HEK293 (cell line): ENCODE data around the gene PTPRA.

Experiments
- FEZF1 ChIP-seq: fragments of 450-650 bp; formaldehyde crosslinking; IDR thresholded peaks from 2 replicates; pipeline ENCODE4 v1.5.1; 2016; ENCODE audit warnings: missing biosample characterization, missing genetic modification characterization
- GFI1B ChIP-seq: fragments of 450-650 bp; formaldehyde crosslinking; IDR thresholded peaks from 2 replicates; pipeline ENCODE4 v1.5.1; 2016; ENCODE audit warnings: missing biosample characterization, missing genetic modification characterization
- GLIS1 ChIP-seq: fragments of 450-650 bp; formaldehyde crosslinking; IDR thresholded peaks from 2 replicates; pipeline ENCODE4 v1.5.1; 2016; ENCODE audit warnings: missing biosample characterization, missing genetic modification characterization
- GLIS2 ChIP-seq: fragments of 450-650 bp; formaldehyde crosslinking; IDR thresholded peaks from 2 replicates; pipeline ENCODE4 v1.5.1; 2016; ENCODE audit warnings: missing biosample characterization, missing genetic modification characterization
- HOXC10 ChIP-seq: sonication (generic); formaldehyde crosslinking; IDR thresholded peaks from 2 replicates; pipeline ENCODE4 v1.8.1; 2023; ENCODE audit warnings: mild to moderate bottlenecking, missing genetic modification reagents
- MZF1 ChIP-seq: fragments of 450-650 bp; formaldehyde crosslinking; IDR thresholded peaks from 2 replicates; pipeline ENCODE4 v1.5.1; 2017; ENCODE audit warnings: missing biosample characterization, missing genetic modification characterization, borderline replicate concordance
- SETDB1 ChIP-seq: IDR thresholded peaks from one replicate; pipeline ENCODE4 v1.6.1; 2017; ENCODE audit warnings: mild to moderate bottlenecking, low read length, moderate library complexity, mixed read lengths; ENCODE audit not compliant: insufficient read length
- ZBTB1 ChIP-seq: fragments of 450-650 bp; formaldehyde crosslinking; IDR thresholded peaks from 2 replicates; pipeline ENCODE4 v1.5.1; 2016; ENCODE audit warnings: missing biosample characterization, missing genetic modification characterization
- ZBTB10 ChIP-seq: fragments of 450-650 bp; formaldehyde crosslinking; IDR thresholded peaks from 2 replicates; pipeline ENCODE4 v1.5.1; 2016; ENCODE audit warnings: missing biosample characterization, missing genetic modification characterization
- ZBTB11 ChIP-seq: fragments of 450-650 bp; formaldehyde crosslinking; conservative IDR thresholded peaks from 2 replicates; pipeline ENCODE4 v1.5.1; 2016; ENCODE audit warnings: low read depth, missing biosample characterization, missing genetic modification characterization
- ZBTB21 ChIP-seq: fragments of 450-650 bp; formaldehyde crosslinking; IDR thresholded peaks from 2 replicates; pipeline ENCODE4 v1.5.1; 2017; ENCODE audit warnings: missing biosample characterization, missing genetic modification characterization
- ZBTB6 ChIP-seq: fragments of 450-650 bp; formaldehyde crosslinking; IDR thresholded peaks from 2 replicates; pipeline ENCODE4 v1.5.1; 2017; ENCODE audit warnings: missing biosample characterization, missing genetic modification characterization
- ZNF121 ChIP-seq: fragments of 450-650 bp; formaldehyde crosslinking; IDR thresholded peaks from 2 replicates; pipeline ENCODE4 v1.5.1; 2016; ENCODE audit warnings: missing biosample characterization, missing genetic modification characterization
- ZNF132 ChIP-seq: fragments of 450-650 bp; formaldehyde crosslinking; IDR thresholded peaks from 2 replicates; pipeline ENCODE4 v1.5.1; 2017; ENCODE audit warnings: missing biosample characterization, missing genetic modification characterization, borderline replicate concordance
- ZNF16 ChIP-seq: fragments of 450-650 bp; formaldehyde crosslinking; IDR thresholded peaks from 2 replicates; pipeline ENCODE4 v1.5.1; 2016; ENCODE audit warnings: low read depth, missing biosample characterization, missing genetic modification characterization
- ZNF19 ChIP-seq: fragments of 450-650 bp; formaldehyde crosslinking; IDR thresholded peaks from 2 replicates; pipeline ENCODE4; 2016; ENCODE audit warnings: missing biosample characterization, missing genetic modification characterization, low read depth
- ZNF24 ChIP-seq: fragments of 450-650 bp; formaldehyde crosslinking; IDR thresholded peaks from 2 replicates; pipeline ENCODE4 v1.5.1; 2016; ENCODE audit warnings: missing biosample characterization, missing genetic modification characterization
- ZNF26 ChIP-seq: fragments of 450-650 bp; formaldehyde crosslinking; IDR thresholded peaks from 2 replicates; pipeline ENCODE4 v1.5.1; 2016; ENCODE audit warnings: missing biosample characterization, missing genetic modification characterization
- ZNF335 ChIP-seq: fragments of 450-650 bp; formaldehyde crosslinking; conservative IDR thresholded peaks from 2 replicates; pipeline ENCODE4 v1.5.1; 2016; ENCODE audit warnings: missing biosample characterization, missing genetic modification characterization
- ZNF350 ChIP-seq: fragments of 450-650 bp; formaldehyde crosslinking; IDR thresholded peaks from 2 replicates; pipeline ENCODE4 v1.5.0; 2017; ENCODE audit warnings: missing biosample characterization, mild to moderate bottlenecking, missing genetic modification characterization
- ZNF510 ChIP-seq: fragments of 450-650 bp; formaldehyde crosslinking; IDR thresholded peaks from 2 replicates; pipeline ENCODE4 v1.5.1; 2018; ENCODE audit warnings: mild to moderate bottlenecking, missing genetic modification characterization, missing biosample characterization; ENCODE audit not compliant: insufficient replicate concordance
- ZNF555 ChIP-seq: fragments of 450-650 bp; formaldehyde crosslinking; conservative IDR thresholded peaks from 2 replicates; pipeline ENCODE4 v1.5.1; 2017; ENCODE audit warnings: missing biosample characterization, mild to moderate bottlenecking, missing genetic modification characterization, inconsistent platforms
- ZNF585B ChIP-seq: fragments of 450-650 bp; formaldehyde crosslinking; IDR thresholded peaks from 2 replicates; pipeline ENCODE4 v1.5.1; 2016; ENCODE audit warnings: missing biosample characterization, missing genetic modification characterization
- ZNF623 ChIP-seq: fragments of 450-650 bp; formaldehyde crosslinking; IDR thresholded peaks from 2 replicates; pipeline ENCODE4 v1.5.1; 2016; ENCODE audit warnings: missing biosample characterization, missing genetic modification characterization
- ZNF629 ChIP-seq: fragments of 450-650 bp; formaldehyde crosslinking; IDR thresholded peaks from 2 replicates; pipeline ENCODE4 v1.5.1; 2017; ENCODE audit warnings: missing biosample characterization, missing genetic modification characterization
- ZNF654 ChIP-seq: fragments of 450-650 bp; formaldehyde crosslinking; IDR thresholded peaks from 2 replicates; pipeline ENCODE4 v1.5.1; 2016; ENCODE audit warnings: low read depth, missing biosample characterization, missing genetic modification characterization
- ZNF692 ChIP-seq: fragments of 450-650 bp; formaldehyde crosslinking; IDR thresholded peaks from 2 replicates; pipeline ENCODE4 v1.5.1; 2016; ENCODE audit warnings: missing biosample characterization, missing genetic modification characterization
- ZNF768 ChIP-seq: fragments of 450-650 bp; formaldehyde crosslinking; IDR thresholded peaks from 2 replicates; pipeline ENCODE4 v1.5.1; 2018; ENCODE audit warnings: missing biosample characterization, mild to moderate bottlenecking, missing genetic modification characterization
- ZNF776 ChIP-seq: fragments of 450-650 bp; formaldehyde crosslinking; IDR thresholded peaks from 2 replicates; pipeline ENCODE4 v1.5.0; 2017; ENCODE audit warnings: missing biosample characterization, missing genetic modification characterization, borderline replicate concordance
- ZXDB ChIP-seq: fragments of 450-650 bp; formaldehyde crosslinking; IDR thresholded peaks from 2 replicates; pipeline ENCODE4 v1.5.1; 2016; ENCODE audit warnings: missing biosample characterization, missing genetic modification characterization

Gene PTPRA

GRCh38 chr20:3045816-3046676 lies 172.8 kb downstream of the PTPRA start, which contains the start of gene MRPS26 (continued):
- no peak for TF ChIP-seq FEZF1
- TF ChIP-seq ZNF623 (tag by site-specific recombination) = no peak
- no peak for TF ChIP-seq ZNF510 (tag by site-specific recombination)
- TF ChIP-seq GFI1B = no peak
- 0 out of 2 replicates have a peak, but pooled peaks have one; percentile 11 for TF ChIP-seq ZBTB6
- no peak for TF ChIP-seq ZNF121 (tag by site-specific recombination)
- TF ChIP-seq ZBTB11 (tag by site-specific recombination) = peak; percentile 85
- 0 out of 2 replicates have a peak, but pooled peaks have one; percentile 40 for TF ChIP-seq ZNF24 (tag by site-specific recombination)
- TF ChIP-seq ZNF768 = no peak
- TF ChIP-seq ZNF585B (tag by site-specific recombination) = no peak
- TF ChIP-seq GLIS1 (tag by site-specific recombination) = no peak; the same call in 1 of the 2 replicates
- TF ChIP-seq ZNF776 (tag by site-specific recombination) = no peak
- TF ChIP-seq ZBTB21 (tag by site-specific recombination) = no peak
- no peak for TF ChIP-seq SETDB1
- TF ChIP-seq ZBTB1 (tag by site-specific recombination) = no peak
- no peak for TF ChIP-seq ZNF26 (tag by site-specific recombination)
- TF ChIP-seq ZBTB10 = 0 out of 2 replicates have a peak, but pooled peaks have one; percentile 49
- TF ChIP-seq ZNF629 (tag by site-specific recombination) = 0 out of 2 replicates have a peak, but pooled peaks have one; percentile 49
- TF ChIP-seq MZF1 (tag by site-specific recombination) = no peak
- peak; percentile 88 for TF ChIP-seq ZXDB
- TF ChIP-seq GLIS2 (tag by site-specific recombination) = peak; percentile 90
- TF ChIP-seq ZNF16 = no peak
- TF ChIP-seq ZNF654 (tag by site-specific recombination) = no peak
- peak; percentile 97 for TF ChIP-seq ZNF335 (tag by site-specific recombination)
- 0 out of 2 replicates have a peak, but pooled peaks have one; percentile 29 for TF ChIP-seq HOXC10 (CRISPR knock-in tag)
- peak; percentile 62 for TF ChIP-seq ZNF692 (tag by site-specific recombination)
- no peak for TF ChIP-seq ZNF132 (tag by site-specific recombination)
- no peak for TF ChIP-seq ZNF350 (tag by site-specific recombination)
- TF ChIP-seq ZNF555 (tag by site-specific recombination) = no peak
- TF ChIP-seq ZNF19 = no peak
